Stimulated activated naive B cell treated with anti-CD40 and anti-IgM and Interleukin-4, amounts not matched to agents 10 μg/mL and 1 μg/mL and 100 μg/mL, for 72 hours (primary cell): ENCODE measurements around the gene ADIPOR2.

Experiments
- ATAC-seq, 2 donors: fragments of 150-1000 bp; cut with Tn5 transposase; replicated peaks; 2 replicates each; pipeline ENCODE4 v1.10.0; 2021; ENCODE audit warnings: moderate library complexity in 1 of 2
- DNase-seq: peaks from one replicate; pipeline ENCODE4 v3.0.0; 2021
- H3K27ac Mint-ChIP-seq: one replicate; pipeline ENCODE4 v1.8.0; 2022; ENCODE audit warnings: mild to moderate bottlenecking, mixed read lengths
- H3K27me3 Mint-ChIP-seq, 2 donors: one replicate each; pipeline ENCODE4 v1.8.0; 2022; ENCODE audit warnings: mixed read lengths in 2 of 2
- H3K36me3 Mint-ChIP-seq, 2 donors: one replicate each; pipeline ENCODE4 v1.8.0; 2022; ENCODE audit warnings: mixed read lengths in 2 of 2, mild to moderate bottlenecking in 1 of 2
- H3K4me1 Mint-ChIP-seq, 2 donors: one replicate each; pipeline ENCODE4 v1.8.0; 2022; ENCODE audit warnings: mixed read lengths in 2 of 2, mild to moderate bottlenecking in 1 of 2
- H3K4me3 Mint-ChIP-seq, 2 donors: one replicate each; pipeline ENCODE4 v1.8.0; 2022; ENCODE audit warnings: mild to moderate bottlenecking in 2 of 2, mixed read lengths in 2 of 2, moderate library complexity in 1 of 2
- H3K9me3 Mint-ChIP-seq, 2 donors: one replicate each; pipeline ENCODE4 v1.8.0; 2022; ENCODE audit warnings: mixed read lengths in 2 of 2, mild to moderate bottlenecking in 1 of 2

Gene ADIPOR2

DNA sequence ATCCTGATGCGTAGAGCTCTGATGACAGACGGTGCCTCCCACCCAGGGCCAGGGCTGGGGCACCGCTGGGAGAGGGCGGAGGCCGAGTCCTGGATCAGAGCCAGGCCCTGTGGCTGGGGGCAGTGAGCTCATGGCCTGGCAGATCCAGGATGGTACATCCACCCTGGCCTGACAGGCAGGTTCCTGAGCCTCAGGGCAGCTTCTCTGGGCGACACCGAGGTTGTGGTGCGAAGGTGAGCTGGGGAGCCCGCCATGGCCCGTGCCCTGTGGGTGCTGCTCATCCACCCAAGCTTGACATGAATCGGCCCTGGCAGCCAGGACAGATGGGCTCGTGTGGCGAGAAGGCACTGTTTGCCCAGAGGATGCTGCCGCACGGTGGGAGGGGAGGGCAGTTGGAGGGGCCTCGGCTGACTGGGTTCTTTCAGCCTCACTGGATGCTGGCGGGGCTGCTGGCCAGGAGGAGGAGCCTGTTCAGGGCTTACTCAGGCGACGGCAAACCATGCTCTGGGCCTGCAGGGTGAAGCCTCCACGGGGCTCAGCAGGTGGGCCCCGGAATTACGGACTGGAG is 146.1 kb downstream of the ADIPOR2 start:
- Mint-ChIP-seq H3K9me3 (no peaks in the 10 kb centered on the region), H3K4me3 (no peak overlapping the region), H3K27ac (no peak overlapping the region), H3K36me3 (no peaks in the 10 kb centered on the region), H3K4me1 (peaks cover 9 to 18% of the 10 kb centered on the region in 2 donors), H3K27me3 (peaks cover 17 to 24% of the 10 kb centered on the region in 2 donors)
- no peak for ATAC-seq
- DNase-seq: no peak

GRCh38 chr12:1837541-1838204 is 146.8 kb downstream of the ADIPOR2 start:
- ATAC-seq (no peak), DNase-seq (no peak)
- Mint-ChIP-seq H3K36me3 (no peaks in the 10 kb centered on the region), H3K4me3 (no peak overlapping the region), H3K9me3 (no peaks in the 10 kb centered on the region), H3K27me3 (peaks cover 13 to 20% of the 10 kb centered on the region in 2 donors), H3K27ac (no peak overlapping the region), H3K4me1 (peaks cover 12 to 25% of the 10 kb centered on the region in 2 donors)
